PC-3 (cell line): ENCODE results near the gene HMCN2. TPM values are rescaled to one million over a fixed set of nuclear protein-coding genes. Genes with fewer than 3 reads are reported as not detected.
A peak's percentile ranks its signal among the peaks of the same experiment; 100 is the strongest.

Source experiments
- ATAC-seq: fragments of 200-7000 bp; cut with Tn5 transposase; 2 replicates; pipeline ENCODE4 v1.9.1; 2020; ENCODE audit warnings: mild to moderate bottlenecking, moderate library complexity
- BruUV-seq: library from RNA; stranded (reverse); fragments of 400-500 nt; replicated peaks from 2 replicates; lab custom pipeline; 2021; lab: Mats Ljungman, UMichigan
- CTCF ChIA-PET: fragments of 300-600 bp; sonication (Branson Sonifier 250); formaldehyde crosslinking; loops from one replicate; lab custom pipeline; 2022; ENCODE audit warnings: antibody characterized with exemption; lab: Charles Lee
- POLR2A ChIA-PET: fragments of 300-600 bp; sonication (Branson Sonifier 250); formaldehyde crosslinking; loops from one replicate; lab custom pipeline; 2022; ENCODE audit warnings: antibody characterized with exemption; ENCODE audit not compliant: unreplicated experiment; lab: Charles Lee
- DNase-seq: peaks from one replicate; pipeline ENCODE4 v3.0.0-alpha.2; 2015
- H2AFZ ChIP-seq: fragments of 300-600 bp; sonication (generic); 2 replicates; pipeline ENCODE4 v1.6.0; 2016; ENCODE audit warnings: antibody characterized with exemption, low read length
- H3F3A ChIP-seq: fragments of 300-600 bp; sonication (generic); one replicate; pipeline ENCODE4 v1.6.0; 2017; ENCODE audit warnings: antibody characterized with exemption, low read length, control low read depth, mild to moderate bottlenecking; ENCODE audit not compliant: unreplicated experiment
- H3K27ac ChIP-seq: fragments of 300-600 bp; sonication (generic); 2 replicates; pipeline ENCODE4 v1.5.1; 2016; ENCODE audit warnings: mild to moderate bottlenecking, low read length
- H3K27me3 ChIP-seq: fragments of 300-600 bp; sonication (generic); 2 replicates; pipeline ENCODE4 v1.6.1; 2016; ENCODE audit warnings: low read length, mixed read lengths
- H3K36me3 ChIP-seq: fragments of 300-600 bp; sonication (generic); 2 replicates; pipeline ENCODE4 v1.6.1; 2016; ENCODE audit warnings: low read depth, mixed run types, low read length, mixed read lengths
- H3K4me1 ChIP-seq: fragments of 300-600 bp; sonication (generic); 2 replicates; pipeline ENCODE4 v1.5.1; 2016; ENCODE audit warnings: low read length; ENCODE audit not compliant: insufficient read depth
- H3K4me2 ChIP-seq: fragments of 300-600 bp; sonication (generic); 2 replicates; pipeline ENCODE4 v1.6.0; 2016; ENCODE audit warnings: low read length
- H3K4me3 ChIP-seq: fragments of 300-600 bp; sonication (generic); 2 replicates; pipeline ENCODE4 v1.5.1; 2016; ENCODE audit warnings: mild to moderate bottlenecking, low read length, mixed read lengths
- H3K79me2 ChIP-seq: fragments of 300-600 bp; sonication (generic); 2 replicates; pipeline ENCODE4 v1.6.1; 2017; ENCODE audit warnings: low read length, mixed read lengths
- H3K9ac ChIP-seq: fragments of 300-600 bp; sonication (generic); 2 replicates; pipeline ENCODE4 v1.6.0; 2016; ENCODE audit warnings: mild to moderate bottlenecking, low read length
- H3K9me2 ChIP-seq: fragments of 300-600 bp; sonication (generic); replicated peaks from 2 replicates; pipeline ENCODE4 v1.6.1; 2016; ENCODE audit warnings: mixed run types, low read length, mixed read lengths
- H3K9me3 ChIP-seq: fragments of 300-600 bp; sonication (generic); 2 replicates; pipeline ENCODE4 v1.6.1; 2016; ENCODE audit warnings: low read length, mixed read lengths
- H4K20me1 ChIP-seq: fragments of 300-600 bp; sonication (generic); 2 replicates; pipeline ENCODE4 v1.6.1; 2016; ENCODE audit warnings: low read length, mixed read lengths
- CTCF ChIP-seq: fragments of 300-600 bp; sonication (generic); conservative IDR thresholded peaks from 2 replicates; pipeline ENCODE4 v1.5.1; 2017; ENCODE audit warnings: antibody characterized with exemption, low read depth, mild to moderate bottlenecking, low read length
- EZH2 ChIP-seq: fragments of 300-600 bp; sonication (generic); IDR thresholded peaks from one replicate; pipeline ENCODE4 v1.6.1; 2017; ENCODE audit warnings: antibody characterized with exemption, mild to moderate bottlenecking, low read length; ENCODE audit not compliant: unreplicated experiment
- EZH2phosphoT487 ChIP-seq: fragments of 300-600 bp; sonication (generic); IDR thresholded peaks from 2 replicates; pipeline ENCODE4 v1.6.1; 2018; ENCODE audit warnings: mild to moderate bottlenecking, antibody characterized with exemption, low read length, borderline replicate concordance
- intact Hi-C: fragments of 100-400 bp; cut with micrococcal nuclease; formaldehyde crosslinking; loops from 2 replicates; pipeline ENCODE4 v1.9.0; 2023
- total RNA-seq: library from RNA; depleted of rRNA; stranded (reverse); fragments of >200 nt; gene quantifications from 2 replicates; pipeline ENCODE4 v1.2.3, GENCODE V29; 2014

The HMCN2 gene
- total RNA-seq, 1 experiment from 2014 or later: 0.11 TPM

GRCh38 chr9:130451509-130452388 lies 186.2 kb downstream of the HMCN2 start:
- BruUV-seq: no TSS peak
- DNase-seq (peak; percentile 84), ATAC-seq (peak; percentile 89)
- Histone ChIP-seq H3K9ac (no peak overlapping the region), H3K9me3 (no peaks in the 10 kb centered on the region), H3K79me2 (no peaks in the 10 kb centered on the region), H2AFZ (no peak overlapping the region), H4K20me1 (no peaks in the 10 kb centered on the region), H3K4me2 (0 out of 2 replicates have a peak overlapping the region, but pooled peaks have one; percentile 2), H3K27ac (no peak overlapping the region), H3F3A (no peaks in the 10 kb centered on the region), H3K4me3 (no peak overlapping the region), H3K36me3 (no peaks in the 10 kb centered on the region), H3K4me1 (peaks cover 16% of the 10 kb centered on the region), H3K9me2 (no peaks in the 10 kb centered on the region), H3K27me3 (no peaks in the 10 kb centered on the region)
- no peak for TF ChIP-seq EZH2phosphoT487
- TF ChIP-seq EZH2: no peak
- peak; percentile 69 for TF ChIP-seq CTCF
- intact Hi-C loops: no loop called here
- ChIA-PET CTCF (no interaction called here), POLR2A (no interaction called here)

GRCh38 chr9:130452835-130453234 lies 187.3 kb downstream of the HMCN2 start:
- ChIA-PET POLR2A (no interaction called here), CTCF (no interaction called here)
- BruUV-seq: no TSS peak
- TF ChIP-seq CTCF: no peak
- TF ChIP-seq EZH2: no peak
- TF ChIP-seq EZH2phosphoT487: no peak
- Histone ChIP-seq H3K4me3 (no peak overlapping the region), H2AFZ (no peak overlapping the region), H3K4me2 (no peak overlapping the region), H3K9me3 (no peaks in the 10 kb centered on the region), H3K36me3 (no peaks in the 10 kb centered on the region), H3F3A (no peaks in the 10 kb centered on the region), H3K27ac (no peak overlapping the region), H4K20me1 (no peaks in the 10 kb centered on the region), H3K9ac (no peak overlapping the region), H3K4me1 (peaks cover 12% of the 10 kb centered on the region; the same call in 1 of the 2 replicates), H3K27me3 (no peaks in the 10 kb centered on the region), H3K9me2 (no peaks in the 10 kb centered on the region), H3K79me2 (no peaks in the 10 kb centered on the region)
- ATAC-seq (no peak), DNase-seq (no peak)
- intact Hi-C loops: no loop called here

DNA sequence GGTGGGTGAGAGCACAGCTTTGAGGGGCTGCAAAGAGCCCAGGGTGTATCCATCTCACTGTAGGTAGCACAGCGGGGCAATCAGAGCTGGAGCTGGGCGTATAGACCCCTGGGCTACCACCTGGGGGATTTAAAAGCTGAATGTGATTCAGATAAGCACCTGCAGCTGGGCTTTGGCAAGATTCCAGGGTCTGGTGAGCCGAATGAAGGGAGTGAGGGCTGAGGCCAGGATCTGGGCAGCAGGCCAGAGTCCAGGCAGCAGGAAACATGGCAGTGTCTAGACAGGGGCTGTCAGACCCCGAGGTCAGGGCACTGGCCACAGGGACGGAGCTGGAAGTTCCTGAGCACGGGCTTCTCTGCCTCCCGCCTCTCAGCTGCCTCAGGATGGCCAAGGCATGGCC lies 187.9 kb downstream of the HMCN2 start:
- no peak for TF ChIP-seq EZH2
- no peak for TF ChIP-seq CTCF
- no peak for TF ChIP-seq EZH2phosphoT487
- no peaks in the 10 kb centered on the region for H3K9me2 ChIP-seq
- no peak overlapping the region for H3K9ac ChIP-seq
- H4K20me1 ChIP-seq: no peaks in the 10 kb centered on the region
- H3K79me2 ChIP-seq: no peaks in the 10 kb centered on the region
- H3K27ac ChIP-seq: no peak overlapping the region
- CTCF ChIA-PET: no interaction called here
- no peaks in the 10 kb centered on the region for H3K36me3 ChIP-seq
- H3K4me1 ChIP-seq: peaks cover 12% of the 10 kb centered on the region; the same call in 1 of the 2 replicates
- intact Hi-C loops: no loop called here
- ATAC-seq: no peak
- no peaks in the 10 kb centered on the region for H3F3A ChIP-seq
- H2AFZ ChIP-seq: no peak overlapping the region
- no TSS peak for BruUV-seq
- peak; percentile 24 for DNase-seq
- H3K4me2 ChIP-seq: no peak overlapping the region
- no peaks in the 10 kb centered on the region for H3K9me3 ChIP-seq
- no peaks in the 10 kb centered on the region for H3K27me3 ChIP-seq
- H3K4me3 ChIP-seq: no peak overlapping the region
- POLR2A ChIA-PET: no interaction called here
